CD14-positive monocyte (primary cell): Measurements from ENCODE around the gene NRN1. TPM values are rescaled to one million over a fixed set of nuclear protein-coding genes. Genes with fewer than 3 reads are reported as not detected.

ENCODE experiments used
- DNase-seq, 3 donors: peaks; one replicate each; pipeline ENCODE4 v3.0.0-alpha.2; 2011 to 2022
- H2AFZ ChIP-seq: 2 replicates; pipeline ENCODE4 v1.6.0; 2012; ENCODE audit warnings: mild to moderate bottlenecking, low read depth, low read length, inconsistent platforms; ENCODE audit not compliant: insufficient read depth, poor library complexity, severe bottlenecking
- H3K27ac ChIP-seq, 2 donors: 1 replicate in 1 of 2; 2 replicates in 1 of 2; pipeline ENCODE4 v1.5.1; 2012 to 2013; ENCODE audit warnings: low read length in 2 of 2, control low read depth in 1 of 2, inconsistent platforms in 1 of 2, low read depth in 1 of 2, mild to moderate bottlenecking in 1 of 2
- H3K27me3 ChIP-seq, 2 donors: one replicate each; pipeline versions ENCODE4 v1.6.0 to v1.6.1; 2011 to 2013; ENCODE audit warnings: low read length in 2 of 2; ENCODE audit not compliant: control insufficient read depth in 2 of 2, insufficient read depth in 2 of 2
- H3K36me3 ChIP-seq, 2 donors: replicated peaks in 1 of 2; 1 replicate in 1 of 2; 2 replicates in 1 of 2; pipeline versions ENCODE4 v1.5.1 to v1.6.1; 2012 to 2013; ENCODE audit warnings: low read length in 2 of 2, control low read depth in 1 of 2, inconsistent platforms in 1 of 2, mild to moderate bottlenecking in 1 of 2; ENCODE audit not compliant: insufficient read depth in 2 of 2, control insufficient read depth in 1 of 2
- H3K4me1 ChIP-seq, 2 donors: 1 replicate in 1 of 2; 2 replicates in 1 of 2; pipeline versions ENCODE4 v1.5.1 to v1.6.1; 2012 to 2013; ENCODE audit warnings: low read length in 2 of 2, control low read depth in 1 of 2, inconsistent platforms in 1 of 2, mild to moderate bottlenecking in 1 of 2, moderate library complexity in 1 of 2; ENCODE audit not compliant: insufficient read depth in 2 of 2, control insufficient read depth in 1 of 2
- H3K4me2 ChIP-seq: replicated peaks from 2 replicates; pipeline ENCODE3; 2012; ENCODE audit warnings: low read length, moderate library complexity, mild to moderate bottlenecking; ENCODE audit not compliant: poor library complexity, severe bottlenecking; ENCODE audit errors: extremely low read depth
- H3K4me3 ChIP-seq, 3 experiments: fragments of 200-600 bp in 1 of 3; sonication (generic) in 1 of 3; replicated peaks in 1 of 3; 1 replicate in 2 of 3; 2 replicates in 1 of 3; pipeline ENCODE4 v1.5.1; 2011 to 2013; ENCODE audit warnings: low read length in 3 of 3, mild to moderate bottlenecking in 3 of 3, control low read depth in 2 of 3, low read depth in 2 of 3, inconsistent platforms in 1 of 3, moderate library complexity in 1 of 3
- H3K79me2 ChIP-seq: 2 replicates; pipeline ENCODE4 v1.6.0; 2012; ENCODE audit warnings: mild to moderate bottlenecking, control low read depth, inconsistent platforms, low read length, moderate library complexity; ENCODE audit not compliant: insufficient read depth
- H3K9ac ChIP-seq: 2 replicates; pipeline ENCODE4 v1.6.0; 2017; ENCODE audit warnings: low read length, mild to moderate bottlenecking; ENCODE audit not compliant: insufficient read depth, poor library complexity, severe bottlenecking
- H3K9me3 ChIP-seq, 2 donors: replicated peaks in 1 of 2; 1 replicate in 1 of 2; 2 replicates in 1 of 2; pipeline versions ENCODE4 v1.5.1 to v1.6.1; 2012 to 2013; ENCODE audit warnings: low read length in 2 of 2, control low read depth in 1 of 2; ENCODE audit not compliant: control insufficient read depth in 1 of 2, insufficient read depth in 1 of 2
- H4K20me1 ChIP-seq: 2 replicates; pipeline ENCODE4 v1.6.0; 2012; ENCODE audit warnings: mild to moderate bottlenecking, low read length, control low read depth, moderate library complexity; ENCODE audit not compliant: insufficient read depth
- H3K27ac Mint-ChIP-seq, 7 donors: one replicate each; pipeline ENCODE4 v1.8.0; 2020; ENCODE audit warnings: mild to moderate bottlenecking in 7 of 7, mixed read lengths in 7 of 7, moderate library complexity in 6 of 7, inconsistent platforms in 2 of 7
- H3K27me3 Mint-ChIP-seq, 3 donors: one replicate each; pipeline ENCODE4 v1.8.0; 2021 to 2022; ENCODE audit warnings: low read depth in 3 of 3, mild to moderate bottlenecking in 3 of 3, mixed read lengths in 3 of 3, moderate library complexity in 3 of 3, inconsistent platforms in 1 of 3
- H3K36me3 Mint-ChIP-seq, 2 donors: one replicate each; pipeline ENCODE4 v1.8.0; 2020; ENCODE audit warnings: mixed read lengths in 2 of 2, inconsistent platforms in 1 of 2, mild to moderate bottlenecking in 1 of 2
- H3K4me1 Mint-ChIP-seq: one replicate; pipeline ENCODE4 v1.8.0; 2020; ENCODE audit warnings: mild to moderate bottlenecking, mixed read lengths
- H3K4me3 Mint-ChIP-seq, 2 donors: one replicate each; pipeline ENCODE4 v1.8.0; 2020; ENCODE audit warnings: mild to moderate bottlenecking in 2 of 2, mixed read lengths in 2 of 2, moderate library complexity in 1 of 2
- H3K9me3 Mint-ChIP-seq, 7 donors: one replicate each; pipeline ENCODE4 v1.8.0; 2020 to 2022; ENCODE audit warnings: mixed read lengths in 7 of 7, mild to moderate bottlenecking in 6 of 7, moderate library complexity in 6 of 7, inconsistent platforms in 2 of 7
- CTCF ChIP-seq: fragments of 200-600 bp; IDR thresholded peaks from one replicate; pipeline ENCODE4 v1.8.0; 2022; ENCODE audit warnings: antibody characterized with exemption, mild to moderate bottlenecking
- WGBS: methylation state at CpG from one replicate; pipeline ENCODE4 v1.1.5; 2013; ENCODE audit warnings: missing lambda C conversion rate; ENCODE audit not compliant: insufficient coverage; 5-methylcytosine and 5-hydroxymethylcytosine counted together
- intact Hi-C, 2 donors: fragments of 100-400 bp; cut with micrococcal nuclease; formaldehyde crosslinking; loops; one replicate each; pipeline versions ENCODE4 v1.15.0 to v1.15.1; 2023
- polyA plus RNA-seq, 3 donors: library from polyadenylated mRNA; depleted of rRNA in 1 of 3; unstranded in 2 of 3; stranded (reverse) in 1 of 3; fragments of 300-500 nt in 2 of 3; fragments of >200 nt in 1 of 3; fragmentation: Illumina TruSeq in 2 of 3; gene quantifications; 1 replicate in 2 of 3; 2 replicates in 1 of 3; pipeline ENCODE4 v1.2.3, GENCODE V29; 2012 to 2021

Gene NRN1
- polyA plus RNA-seq, 3 donors = 0.08 TPM; not detected in 2

GRCh38 chr6:5967594-5967993 is 39.1 kb downstream of the NRN1 start:
- Histone ChIP-seq H3K4me2 (no peak overlapping the region), H3K36me3 (no peaks in the 10 kb centered on the region), H3K79me2 (no peaks in the 10 kb centered on the region), H2AFZ (no peak overlapping the region), H3K9me3 (peaks cover 0 to 4% of the 10 kb centered on the region in 2 donors), H3K27me3 (no peaks in the 10 kb centered on the region), H3K9ac (no peak overlapping the region), H3K27ac (no peak overlapping the region), H4K20me1 (no peaks in the 10 kb centered on the region), H3K4me3 (no peak overlapping the region), H3K4me1 (peaks cover 0 to 6% of the 10 kb centered on the region in 2 donors)
- H3K36me3 Mint-ChIP-seq = no peaks in the 10 kb centered on the region
- WGBS = no CpG with 5 or more reads among the region's 1 CpG
- DNase-seq = no peak
- H3K4me3 Mint-ChIP-seq = no peak overlapping the region
- peaks cover 0 to 8% (median 1%) of the 10 kb centered on the region in 7 donors for H3K9me3 Mint-ChIP-seq
- H3K4me1 Mint-ChIP-seq = peaks cover 6% of the 10 kb centered on the region
- intact Hi-C loops = no loop called here
- peaks cover 13 to 16% (median 15%) of the 10 kb centered on the region in 3 donors for H3K27me3 Mint-ChIP-seq
- H3K27ac Mint-ChIP-seq = no peak overlapping the region
- no peak for TF ChIP-seq CTCF

- Histone ChIP-seq H3K79me2 (no peaks in the 10 kb centered on the region), H3K27ac (no peak overlapping the region), H3K9me3 (peaks cover 0 to 4% of the 10 kb centered on the region in 2 donors), H3K4me2 (no peak overlapping the region), H3K4me3 (no peak overlapping the region), H2AFZ (no peak overlapping the region), H3K27me3 (peaks cover 0 to 1% of the 10 kb centered on the region in 2 donors), H3K4me1 (no peaks in the 10 kb centered on the region), H3K9ac (no peak overlapping the region), H4K20me1 (no peaks in the 10 kb centered on the region), H3K36me3 (no peaks in the 10 kb centered on the region)
- Mint-ChIP-seq H3K4me1 (no peaks in the 10 kb centered on the region), H3K27me3 (peaks cover 9 to 16% (median 10%) of the 10 kb centered on the region in 3 donors), H3K27ac (no peak overlapping the region), H3K36me3 (no peaks in the 10 kb centered on the region), H3K9me3 (peaks cover 0 to 8% (median 0%) of the 10 kb centered on the region in 7 donors), H3K4me3 (no peak overlapping the region)
- intact Hi-C loops = no loop called here
- TF ChIP-seq CTCF = no peak
- no CpG with 5 or more reads among the region's 2 CpGs for WGBS
- no peak for DNase-seq
Observed at GRCh38 chr6:5962794-5963193, 43.9 kb downstream of the NRN1 start.
